HepG2 (cell line): ENCODE data around the gene SAC3D1. TPM values are rescaled to one million over a fixed set of nuclear protein-coding genes. Genes with fewer than 3 reads are reported as not detected.
A peak's percentile ranks its signal among the peaks of the same experiment; 100 is the strongest.

ENCODE experiments used
- BORCS8-MEF2B ChIP-seq: sonication (generic); formaldehyde crosslinking; IDR thresholded peaks from 2 replicates; pipeline ENCODE4 v1.8.0; 2022; ENCODE audit warnings: mild to moderate bottlenecking, missing genetic modification reagents
- CCDC6 ChIP-seq: sonication (generic); formaldehyde crosslinking; IDR thresholded peaks from 2 replicates; pipeline ENCODE4 v1.8.1; 2022; ENCODE audit warnings: mild to moderate bottlenecking, missing genetic modification reagents, moderate library complexity
- E2F5 ChIP-seq: sonication (generic); formaldehyde crosslinking; conservative IDR thresholded peaks from 2 replicates; pipeline ENCODE4 v1.4.0; 2020; ENCODE audit warnings: missing genetic modification reagents
- FLYWCH1 ChIP-seq: sonication (generic); formaldehyde crosslinking; IDR thresholded peaks from 2 replicates; pipeline ENCODE4 v1.8.1; 2023; ENCODE audit warnings: mild to moderate bottlenecking, missing genetic modification reagents
- FOXO4 ChIP-seq: sonication (generic); formaldehyde crosslinking; conservative IDR thresholded peaks from 2 replicates; pipeline ENCODE4 v1.8.1; 2023; ENCODE audit warnings: missing genetic modification reagents
- HNRNPK ChIP-seq: fragments of 200-400 bp; formaldehyde crosslinking; IDR thresholded peaks from 2 replicates; pipeline ENCODE4 v1.6.1; 2018; ENCODE audit warnings: low read length, low read depth, moderate library complexity, mild to moderate bottlenecking; ENCODE audit not compliant: poor library complexity, severe bottlenecking
- JUND ChIP-seq: sonication (generic); formaldehyde crosslinking; IDR thresholded peaks from 2 replicates; pipeline ENCODE4 v1.8.0; 2022; ENCODE audit warnings: mild to moderate bottlenecking, missing genetic modification reagents
- KAT7 ChIP-seq: IDR thresholded peaks from 2 replicates; pipeline ENCODE4 v1.6.1; 2018; ENCODE audit warnings: borderline replicate concordance, missing compliant biosample characterization
- KMT2B ChIP-seq: IDR thresholded peaks from 2 replicates; pipeline ENCODE4 v1.6.1; 2016; ENCODE audit warnings: missing genetic modification reagents, missing compliant biosample characterization
- MLX ChIP-seq: IDR thresholded peaks from 2 replicates; pipeline ENCODE4 v1.6.1; 2016
- MTF2 ChIP-seq: sonication (generic); formaldehyde crosslinking; IDR thresholded peaks from 2 replicates; pipeline ENCODE4 v1.5.0; 2020; ENCODE audit warnings: missing genetic modification reagents, borderline replicate concordance
- NFYC ChIP-seq: IDR thresholded peaks from 2 replicates; pipeline ENCODE4 v1.6.1; 2016; ENCODE audit warnings: missing genetic modification reagents, missing compliant biosample characterization
- RELA ChIP-seq: sonication (generic); formaldehyde crosslinking; IDR thresholded peaks from 2 replicates; pipeline ENCODE4 v1.4.0; 2020; ENCODE audit warnings: missing genetic modification reagents
- SP5 ChIP-seq: IDR thresholded peaks from 2 replicates; pipeline ENCODE4 v1.6.1; 2016; ENCODE audit warnings: low read depth, borderline replicate concordance
- ZBTB34 ChIP-seq: sonication (generic); formaldehyde crosslinking; IDR thresholded peaks from 2 replicates; pipeline ENCODE4 v1.8.0; 2022; ENCODE audit warnings: mild to moderate bottlenecking, missing genetic modification reagents
- ZFP36L2 ChIP-seq: sonication (generic); formaldehyde crosslinking; IDR thresholded peaks from 2 replicates; pipeline ENCODE4 v1.4.0; 2020; ENCODE audit warnings: missing genetic modification reagents
- ZFP37 ChIP-seq: sonication (generic); formaldehyde crosslinking; IDR thresholded peaks from 2 replicates; pipeline ENCODE4 v1.4.0; 2020; ENCODE audit warnings: missing genetic modification reagents, borderline replicate concordance
- ZFP82 ChIP-seq: sonication (generic); formaldehyde crosslinking; IDR thresholded peaks from 2 replicates; pipeline ENCODE4 v1.5.1; 2020; ENCODE audit warnings: mild to moderate bottlenecking, missing genetic modification reagents, borderline replicate concordance
- ZNF264 ChIP-seq: sonication (generic); formaldehyde crosslinking; IDR thresholded peaks from 2 replicates; pipeline ENCODE4 v1.4.0; 2020; ENCODE audit warnings: missing genetic modification reagents
- ZNF337 ChIP-seq: sonication (generic); formaldehyde crosslinking; IDR thresholded peaks from 2 replicates; pipeline ENCODE4 v1.5.1; 2020; ENCODE audit warnings: missing genetic modification reagents, low read depth, mild to moderate bottlenecking, borderline replicate concordance
- ZNF350 ChIP-seq: sonication (generic); formaldehyde crosslinking; IDR thresholded peaks from 2 replicates; pipeline ENCODE4 v1.4.0; 2020; ENCODE audit warnings: mild to moderate bottlenecking, low read depth, missing genetic modification reagents, borderline replicate concordance
- ZNF383 ChIP-seq: sonication (generic); formaldehyde crosslinking; IDR thresholded peaks from 2 replicates; pipeline ENCODE4 v1.4.0; 2020; ENCODE audit warnings: missing genetic modification reagents, mild to moderate bottlenecking, borderline replicate concordance
- ZNF430 ChIP-seq: sonication (generic); formaldehyde crosslinking; IDR thresholded peaks from 2 replicates; pipeline ENCODE4 v1.9.0; 2021; ENCODE audit warnings: mild to moderate bottlenecking, missing genetic modification reagents
- ZNF530 ChIP-seq: sonication (generic); formaldehyde crosslinking; IDR thresholded peaks from 2 replicates; pipeline ENCODE4 v1.5.0; 2020; ENCODE audit warnings: low read depth, mild to moderate bottlenecking, missing genetic modification reagents
- ZNF598 ChIP-seq: sonication (generic); formaldehyde crosslinking; IDR thresholded peaks from 2 replicates; pipeline ENCODE4 v1.5.1; 2020; ENCODE audit warnings: mild to moderate bottlenecking, missing genetic modification reagents, borderline replicate concordance
- ZNF7 ChIP-seq: IDR thresholded peaks from 2 replicates; pipeline ENCODE4 v1.6.1; 2016; ENCODE audit warnings: missing biosample characterization, missing genetic modification reagents
- ZNF737 ChIP-seq: sonication (generic); formaldehyde crosslinking; IDR thresholded peaks from 2 replicates; pipeline ENCODE4 v1.5.0; 2020; ENCODE audit warnings: missing genetic modification reagents, mild to moderate bottlenecking, borderline replicate concordance
- ZNF773 ChIP-seq: sonication (generic); formaldehyde crosslinking; IDR thresholded peaks from 2 replicates; pipeline ENCODE4 v1.4.0; 2020; ENCODE audit warnings: missing genetic modification reagents, borderline replicate concordance
- polyA plus RNA-seq, 8 experiments: library from polyadenylated mRNA; depleted of rRNA in 3 of 8; stranded (reverse) in 7 of 8; unstranded in 1 of 8; fragments of >200 nt; fragmentation: Illumina TruSeq in 4 of 8; extraction: Trizol in 4 of 8; gene quantifications; 2 replicates each; pipeline versions ENCODE4 v1.2.1 to v1.2.3, GENCODE V29; 2011 to 2016; ENCODE audit warnings: low read depth in 4 of 8, missing spikeins in 1 of 8, mixed read lengths in 1 of 8; ENCODE audit not compliant: insufficient read depth in 1 of 8
- total RNA-seq, 5 experiments: library from RNA; depleted of rRNA; stranded (reverse); fragments of >200 nt; fragmentation: Illumina TruSeq; extraction: Trizol; gene quantifications; 2 replicates each; pipeline ENCODE4 v1.2.3, GENCODE V29; 2016; ENCODE audit warnings: low read depth in 1 of 5

Gene SAC3D1
- total and polyA plus RNA-seq, 2 of the 13 experiments (the other 11 are each of a cell fraction or from before 2014, with no cell fraction given) = 7.4 to 36.3 TPM

GRCh38 chr11:64996710-64997380, 44.2 kb upstream of the SAC3D1 start, which contains the start of gene BATF2 (continued):
- 0 out of 2 replicates have a peak, but pooled peaks have one; percentile 6 for TF ChIP-seq NFYC (CRISPR knock-in tag)
- 0 out of 2 replicates have a peak, but pooled peaks have one; percentile 11 for TF ChIP-seq JUND (CRISPR knock-in tag)
- no peak for TF ChIP-seq ZNF773 (CRISPR knock-in tag)
- no peak for TF ChIP-seq ZFP82 (CRISPR knock-in tag)
- TF ChIP-seq KMT2B (CRISPR knock-in tag) = no peak
- TF ChIP-seq KAT7 (CRISPR knock-in tag) = no peak
- peak; percentile 91; the same call in 1 of the 2 replicates for TF ChIP-seq CCDC6
- peak; percentile 66; the same call in 1 of the 2 replicates for TF ChIP-seq SP5 (CRISPR knock-in tag)
- TF ChIP-seq FOXO4 (CRISPR knock-in tag) = no peak
- TF ChIP-seq ZNF7 (CRISPR knock-in tag) = no peak
- TF ChIP-seq HNRNPK = no peak
- TF ChIP-seq RELA = peak; percentile 89
- no peak for TF ChIP-seq ZNF737
- peak; percentile 74; the same call in 1 of the 2 replicates for TF ChIP-seq ZNF430 (CRISPR knock-in tag)
- TF ChIP-seq MTF2 (CRISPR knock-in tag) = no peak
- TF ChIP-seq ZBTB34 (CRISPR knock-in tag) = no peak
- peak; percentile 51; the same call in 1 of the 2 replicates for TF ChIP-seq ZNF598 (CRISPR knock-in tag)
- TF ChIP-seq BORCS8-MEF2B (CRISPR knock-in tag) = no peak
- TF ChIP-seq ZNF350 (CRISPR knock-in tag) = peak; percentile 80; the same call in 1 of the 2 replicates
- no peak for TF ChIP-seq ZNF383 (CRISPR knock-in tag)
- TF ChIP-seq ZNF264 (CRISPR knock-in tag) = 0 out of 2 replicates have a peak, but pooled peaks have one; percentile 23
- peak; percentile 90 for TF ChIP-seq MLX (CRISPR knock-in tag)
- TF ChIP-seq ZFP36L2 = no peak
- TF ChIP-seq ZNF337 = no peak
- no peak for TF ChIP-seq FLYWCH1 (CRISPR knock-in tag)
- no peak for TF ChIP-seq ZNF530 (CRISPR knock-in tag)
- no peak for TF ChIP-seq E2F5 (CRISPR knock-in tag)
- TF ChIP-seq ZFP37 (CRISPR knock-in tag) = no peak
